Keratinocyte (primary cell): Measurements from ENCODE around the gene TNFRSF6B. TPM values are rescaled to one million over a fixed set of nuclear protein-coding genes. Genes with fewer than 3 reads are reported as not detected.

ENCODE experiments used
- DNase-seq: peaks from one replicate; pipeline ENCODE4 v3.0.0-alpha.2; 2011; ENCODE audit warnings: low read depth, missing footprints, low spot score
- FAIRE-seq: peaks from 2 replicates; lab custom pipeline; 2011; peaks lifted over from hg19 to GRCh38; lab: Jason Lieb, UNC
- H2AFZ ChIP-seq: 2 replicates; pipeline ENCODE4 v1.6.0; 2012; ENCODE audit warnings: low read length, control low read depth, inconsistent platforms; ENCODE audit not compliant: control insufficient read depth
- H3K27ac ChIP-seq: 2 replicates; pipeline ENCODE4 v1.5.1; 2011; ENCODE audit warnings: low read length; ENCODE audit not compliant: control insufficient read depth, insufficient read depth
- H3K27me3 ChIP-seq: 3 replicates; pipeline ENCODE4 v1.6.0; 2011; ENCODE audit warnings: low read length; ENCODE audit not compliant: control insufficient read depth, insufficient read depth; ENCODE audit errors: extremely low read depth
- H3K36me3 ChIP-seq, 2 experiments: 2 replicates in 1 of 2; 3 replicates in 1 of 2; pipeline ENCODE4 v1.5.1; 2011; ENCODE audit warnings: low read length in 2 of 2, mild to moderate bottlenecking in 1 of 2; ENCODE audit not compliant: control insufficient read depth in 2 of 2, insufficient read depth in 2 of 2; ENCODE audit errors: extremely low read depth in 1 of 2
- H3K4me1 ChIP-seq: 3 replicates; pipeline ENCODE4 v1.5.1; 2011; ENCODE audit warnings: low read length; ENCODE audit not compliant: control insufficient read depth, insufficient read depth; ENCODE audit errors: extremely low read depth
- H3K4me2 ChIP-seq: 3 replicates; pipeline ENCODE4 v1.6.0; 2011; ENCODE audit warnings: low read depth, low read length; ENCODE audit not compliant: control insufficient read depth, insufficient read depth; ENCODE audit errors: extremely low read depth
- H3K4me3 ChIP-seq, 3 experiments: fragments of 200-600 bp in 1 of 3; sonication (generic) in 1 of 3; 2 replicates in 2 of 3; 3 replicates in 1 of 3; pipeline ENCODE4 v1.5.1; 2011 to 2016; ENCODE audit warnings: low read length in 3 of 3, mild to moderate bottlenecking in 3 of 3, control low read depth in 2 of 3, inconsistent platforms in 1 of 3, low read depth in 1 of 3, mixed read lengths in 1 of 3, mixed run types in 1 of 3, moderate library complexity in 1 of 3; ENCODE audit not compliant: control insufficient read depth in 2 of 3, insufficient read depth in 2 of 3; ENCODE audit errors: extremely low read depth in 1 of 3
- H3K79me2 ChIP-seq: 2 replicates; pipeline ENCODE4 v1.6.0; 2012; ENCODE audit warnings: low read length; ENCODE audit not compliant: control insufficient read depth, insufficient read depth
- H3K9ac ChIP-seq: 3 replicates; pipeline ENCODE4 v1.6.0; 2011; ENCODE audit warnings: low read length; ENCODE audit not compliant: control insufficient read depth, insufficient read depth; ENCODE audit errors: extremely low read depth
- H3K9me1 ChIP-seq: 3 replicates; pipeline ENCODE4 v1.6.0; 2011; ENCODE audit warnings: low read length; ENCODE audit not compliant: control insufficient read depth, insufficient read depth; ENCODE audit errors: extremely low read depth
- H3K9me3 ChIP-seq: 2 replicates; pipeline ENCODE4 v1.5.1; 2012; ENCODE audit warnings: low read depth, low read length; ENCODE audit not compliant: control insufficient read depth
- H4K20me1 ChIP-seq: 3 replicates; pipeline ENCODE4 v1.6.0; 2011; ENCODE audit warnings: low read length; ENCODE audit not compliant: control insufficient read depth, insufficient read depth; ENCODE audit errors: extremely low read depth
- EZH2 ChIP-seq: IDR thresholded peaks from one replicate; pipeline ENCODE4 v1.6.1; 2012; ENCODE audit warnings: inconsistent platforms, mild to moderate bottlenecking, low read length, moderate library complexity
- dilution Hi-C: fragments of 300-500 bp; cut with MboI; formaldehyde crosslinking; loops from one replicate; pipeline ENCODE4 v1.7.0; 2020; ENCODE audit warnings: low sequenced_read_pairs; ENCODE audit not compliant: extremely low pct_ligation_motif_present
- polyA plus RNA-seq, 5 experiments: library from polyadenylated mRNA; depleted of rRNA in 3 of 5; stranded (reverse) in 3 of 5; stranded (forward) in 1 of 5; unstranded in 1 of 5; fragments of >200 nt; gene quantifications; 1 replicate in 1 of 5; 2 replicates in 3 of 5; 3 replicates in 1 of 5; pipeline versions ENCODE4 v1.2.1 to v1.2.3, GENCODE V29; 2011 to 2012; ENCODE audit warnings: missing spikeins in 2 of 5, low read depth in 1 of 5, low replicate concordance in 1 of 5
- TF ChIP-seq, protein P1 (sequence below), 3 experiments: IDR thresholded peaks in 1 of 3; conservative IDR thresholded peaks in 1 of 3; optimal IDR thresholded peaks in 1 of 3; 2 replicates in 2 of 3; 3 replicates in 1 of 3; pipeline versions ENCODE3 to v1.5.1; 2011; ENCODE audit warnings: low read length in 3 of 3, mild to moderate bottlenecking in 3 of 3, moderate library complexity in 2 of 3, control low read depth in 1 of 3, inconsistent platforms in 1 of 3; ENCODE audit not compliant: insufficient read depth in 2 of 3; ENCODE audit errors: extremely low read depth in 1 of 3

The TNFRSF6B gene
- polyA plus RNA-seq, 1 donor (not counting 4 experiments of a cell fraction or from before 2014, with no cell fraction given): 51.9 TPM

DNA sequence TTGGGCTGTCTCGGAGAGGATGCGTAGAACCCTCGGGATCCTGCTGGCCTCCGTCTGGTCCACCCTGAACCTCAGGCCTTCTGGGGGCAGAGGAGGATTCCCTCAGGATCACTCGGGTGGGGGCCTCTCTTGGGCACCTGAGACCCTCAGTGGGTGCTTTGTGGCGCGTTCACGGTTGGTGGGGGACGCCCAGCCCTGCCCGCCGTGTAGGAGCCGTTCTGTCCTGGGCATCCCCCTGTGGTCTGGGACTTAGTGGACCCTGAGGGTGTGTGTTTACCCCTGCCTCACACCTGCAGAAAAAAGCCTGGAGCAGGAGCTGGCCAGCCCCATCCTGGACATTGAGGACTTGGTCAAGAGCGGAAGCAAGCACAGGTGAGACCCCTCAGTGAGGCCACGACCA, 30.7 kb upstream of the TNFRSF6B start:
- H3K4me1 ChIP-seq: no peaks in the 10 kb centered on the region
- DNase-seq (no peak), FAIRE-seq (no peak)
- no peak overlapping the region for H2AFZ ChIP-seq
- H3K9me1 ChIP-seq: no peaks in the 10 kb centered on the region
- H3K79me2 ChIP-seq: peaks cover 8% of the 10 kb centered on the region
- H3K27me3 ChIP-seq: no peaks in the 10 kb centered on the region
- no peaks in the 10 kb centered on the region for H4K20me1 ChIP-seq
- no peak overlapping the region for H3K4me2 ChIP-seq
- dilution Hi-C loops: no loop called here
- no peaks in the 10 kb centered on the region for H3K9me3 ChIP-seq
- peaks cover 26 to 28% of the 10 kb centered on the region in 2 experiments for H3K36me3 ChIP-seq
- H3K9ac ChIP-seq: no peak overlapping the region
- H3K27ac ChIP-seq: no peak overlapping the region
- no peak overlapping the region for H3K4me3 ChIP-seq
- TF ChIP-seq, protein P1, sequence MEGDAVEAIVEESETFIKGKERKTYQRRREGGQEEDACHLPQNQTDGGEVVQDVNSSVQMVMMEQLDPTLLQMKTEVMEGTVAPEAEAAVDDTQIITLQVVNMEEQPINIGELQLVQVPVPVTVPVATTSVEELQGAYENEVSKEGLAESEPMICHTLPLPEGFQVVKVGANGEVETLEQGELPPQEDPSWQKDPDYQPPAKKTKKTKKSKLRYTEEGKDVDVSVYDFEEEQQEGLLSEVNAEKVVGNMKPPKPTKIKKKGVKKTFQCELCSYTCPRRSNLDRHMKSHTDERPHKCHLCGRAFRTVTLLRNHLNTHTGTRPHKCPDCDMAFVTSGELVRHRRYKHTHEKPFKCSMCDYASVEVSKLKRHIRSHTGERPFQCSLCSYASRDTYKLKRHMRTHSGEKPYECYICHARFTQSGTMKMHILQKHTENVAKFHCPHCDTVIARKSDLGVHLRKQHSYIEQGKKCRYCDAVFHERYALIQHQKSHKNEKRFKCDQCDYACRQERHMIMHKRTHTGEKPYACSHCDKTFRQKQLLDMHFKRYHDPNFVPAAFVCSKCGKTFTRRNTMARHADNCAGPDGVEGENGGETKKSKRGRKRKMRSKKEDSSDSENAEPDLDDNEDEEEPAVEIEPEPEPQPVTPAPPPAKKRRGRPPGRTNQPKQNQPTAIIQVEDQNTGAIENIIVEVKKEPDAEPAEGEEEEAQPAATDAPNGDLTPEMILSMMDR (optimal IDR thresholded peaks at IDR 0.05 in 1 of 3, IDR thresholded peaks at IDR 0.05 in 1 of 3, conservative IDR thresholded peaks at IDR 0.05 in 1 of 3; ENCODE audit: extremely low read depth in 1 of 3, insufficient read depth in 2 of 3, low read length in 3 of 3): no peak
- TF ChIP-seq EZH2: no peak

DNA sequence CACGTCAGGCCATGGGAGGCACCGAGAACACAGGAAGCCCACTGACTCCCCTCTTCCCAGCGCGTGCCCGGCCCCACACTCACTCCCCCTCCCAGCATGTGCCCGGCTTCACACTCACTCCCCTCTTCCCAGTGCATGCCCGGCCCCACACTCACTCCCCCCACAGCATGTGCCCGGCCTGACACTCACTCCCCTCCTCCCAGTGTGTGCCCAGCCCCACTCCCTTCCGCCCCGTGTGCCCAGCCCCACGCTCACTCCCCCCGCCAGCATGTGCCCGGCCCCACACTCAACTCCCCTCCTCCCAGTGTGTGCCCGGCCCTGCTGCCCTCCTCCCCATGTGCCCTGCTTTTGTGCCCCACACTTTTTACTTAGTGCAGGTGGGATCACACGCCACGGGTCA, 28.6 kb upstream of the TNFRSF6B start:
- Histone ChIP-seq H2AFZ (no peak overlapping the region), H3K27me3 (no peaks in the 10 kb centered on the region), H3K79me2 (peaks cover 3% of the 10 kb centered on the region), H3K4me1 (no peaks in the 10 kb centered on the region), H4K20me1 (no peaks in the 10 kb centered on the region), H3K4me3 (no peak overlapping the region), H3K4me2 (no peak overlapping the region), H3K9ac (no peak overlapping the region), H3K9me3 (no peaks in the 10 kb centered on the region), H3K36me3 (peaks cover 18% of the 10 kb centered on the region in 2 experiments), H3K27ac (no peak overlapping the region), H3K9me1 (no peaks in the 10 kb centered on the region)
- no peak for FAIRE-seq
- TF ChIP-seq, protein P1 (optimal IDR thresholded peaks at IDR 0.05 in 1 of 3, IDR thresholded peaks at IDR 0.05 in 1 of 3, conservative IDR thresholded peaks at IDR 0.05 in 1 of 3; ENCODE audit: extremely low read depth in 1 of 3, insufficient read depth in 2 of 3, low read length in 3 of 3): no peak
- no peak for TF ChIP-seq EZH2
- no peak for DNase-seq
- dilution Hi-C loops: no loop called here
